GM21390 (cell line): ENCODE data around the gene DDT.
"Not testable (repeated sequence)": the region's sequence is repeated elsewhere in the genome, so short reads cannot be mapped to it uniquely, and the experiment has no call there.

Source experiments
- ATAC-seq: cut with Tn5 transposase; IDR thresholded peaks from one replicate; pipeline ENCODE4 v1.9.1; 2021; ENCODE audit not compliant: unreplicated experiment

The DDT gene

DNA sequence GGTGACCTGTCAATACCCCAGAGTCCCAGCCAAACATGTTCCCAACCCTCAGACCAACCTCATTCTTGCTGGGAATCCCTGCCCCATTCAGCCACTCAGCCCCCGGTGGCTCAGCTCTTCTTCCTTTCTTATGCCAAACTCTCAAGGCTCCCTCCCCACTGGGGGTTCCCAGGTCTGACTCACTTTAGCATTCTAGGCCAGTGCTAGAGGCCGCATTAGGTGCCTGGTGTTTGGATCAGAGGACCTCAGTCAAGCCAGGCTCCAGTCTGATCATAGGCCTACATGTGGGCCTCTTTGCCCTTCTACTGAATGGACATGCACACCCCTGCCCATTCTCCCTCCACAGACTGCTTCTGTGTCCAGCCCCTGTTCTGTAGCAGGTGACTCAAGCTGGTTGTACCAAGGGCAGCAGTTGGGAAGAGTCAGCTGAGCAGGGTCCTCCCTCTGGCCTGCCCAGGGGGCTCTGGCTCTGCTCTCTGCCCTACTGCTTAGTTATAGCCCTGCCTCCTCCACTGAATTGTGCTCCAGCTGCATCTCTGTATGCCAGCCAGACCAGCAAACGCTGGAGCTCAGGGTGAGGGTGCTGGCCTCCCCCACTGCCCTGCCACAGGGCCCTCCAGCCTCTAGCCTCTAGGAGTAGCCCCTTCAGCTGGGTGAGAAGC is 15.5 kb upstream of the DDT start:
- not testable (repeated sequence) for ATAC-seq

DNA sequence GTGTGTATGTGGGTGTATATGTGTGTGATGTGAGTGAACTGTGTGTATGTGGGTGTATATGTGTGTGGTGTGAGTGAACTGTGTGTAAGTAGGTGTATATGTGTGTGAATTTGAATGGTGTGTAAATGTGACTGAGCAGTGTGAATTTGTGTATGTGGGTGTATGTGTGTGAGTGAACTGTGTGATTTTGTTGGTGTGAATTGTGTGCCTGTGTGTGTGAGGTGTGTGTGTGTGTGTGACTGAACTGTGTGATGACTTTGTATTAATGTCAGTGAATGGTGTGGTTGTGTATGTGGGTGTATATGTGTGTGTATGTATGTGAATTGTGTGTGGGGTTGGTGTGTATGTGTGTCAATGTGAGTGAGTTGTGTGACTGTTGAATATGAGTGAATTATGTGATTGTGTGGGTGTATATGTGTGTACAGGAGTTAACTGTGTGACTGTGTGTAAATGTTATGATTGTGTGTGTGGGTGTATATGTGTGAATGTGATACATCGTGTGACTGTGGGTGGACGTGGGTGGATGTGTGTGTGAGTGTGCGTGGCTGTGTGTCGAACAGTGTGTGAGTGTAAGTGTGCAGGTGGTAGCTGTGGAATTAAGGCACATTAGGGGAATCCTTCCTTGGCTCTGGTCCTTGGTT is 12.4 kb upstream of the DDT start:
- not testable (repeated sequence) for ATAC-seq

DNA sequence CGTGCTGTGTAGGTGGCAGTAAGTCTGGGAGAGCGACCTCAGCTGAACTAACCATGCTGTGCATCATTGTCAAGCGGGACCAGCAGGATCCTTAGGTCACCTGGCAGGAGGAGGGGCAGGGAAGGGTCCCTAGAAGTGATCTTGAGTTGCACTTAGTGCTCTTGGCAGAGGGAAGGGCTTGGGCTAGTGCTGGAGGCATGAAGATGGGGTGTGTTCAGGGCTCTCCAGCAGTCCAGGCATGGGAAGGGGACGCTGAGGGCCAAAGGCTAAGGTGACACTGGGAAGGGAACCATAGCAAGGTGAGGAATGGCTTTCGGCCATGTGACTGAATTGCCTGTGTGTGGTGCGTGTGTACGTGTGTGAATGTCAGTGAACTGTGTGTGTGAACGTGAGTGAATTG is 11.8 kb upstream of the DDT start:
- ATAC-seq = not testable (repeated sequence)

DNA sequence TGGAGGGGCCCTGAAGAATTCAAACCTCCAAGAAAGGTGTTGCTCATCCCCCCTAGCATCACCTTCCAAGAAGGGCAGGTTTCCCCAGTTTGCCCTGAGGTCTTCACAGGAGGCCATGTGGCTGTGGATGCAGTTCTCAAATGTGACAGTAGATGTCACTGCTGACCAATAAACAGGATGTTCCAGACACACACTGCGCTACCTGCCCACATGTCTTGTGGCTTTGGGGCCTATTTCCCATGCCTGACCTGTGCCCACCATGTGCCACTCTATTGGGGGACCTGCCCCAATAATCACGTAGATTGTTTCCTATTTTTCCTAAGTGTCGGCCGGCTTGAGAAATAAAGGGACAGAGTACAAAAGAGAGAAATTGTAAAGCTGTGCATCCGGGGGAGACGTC is 10.2 kb upstream of the DDT start:
- no peak for ATAC-seq

DNA sequence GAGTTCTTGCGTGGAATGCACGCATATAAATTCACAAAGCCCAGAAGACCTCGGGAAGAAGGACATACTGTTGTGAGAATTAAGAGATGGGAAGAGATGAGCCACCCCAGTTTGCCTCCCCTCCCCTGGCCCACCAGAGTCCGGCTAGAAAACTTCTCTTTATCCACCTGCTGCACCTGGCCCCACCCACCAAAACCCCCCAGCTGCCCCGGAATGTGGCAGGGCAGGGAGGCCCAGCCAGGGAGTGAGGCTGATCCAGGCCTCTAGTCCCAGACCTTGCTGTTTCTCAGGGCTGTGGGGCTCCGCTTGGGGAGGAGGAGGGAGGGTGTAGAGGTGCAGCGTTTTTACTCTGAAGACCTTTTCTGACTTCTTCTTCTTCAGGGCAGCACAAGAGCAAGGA is 6.3 kb upstream of the DDT start:
- ATAC-seq = not testable (repeated sequence)

DNA sequence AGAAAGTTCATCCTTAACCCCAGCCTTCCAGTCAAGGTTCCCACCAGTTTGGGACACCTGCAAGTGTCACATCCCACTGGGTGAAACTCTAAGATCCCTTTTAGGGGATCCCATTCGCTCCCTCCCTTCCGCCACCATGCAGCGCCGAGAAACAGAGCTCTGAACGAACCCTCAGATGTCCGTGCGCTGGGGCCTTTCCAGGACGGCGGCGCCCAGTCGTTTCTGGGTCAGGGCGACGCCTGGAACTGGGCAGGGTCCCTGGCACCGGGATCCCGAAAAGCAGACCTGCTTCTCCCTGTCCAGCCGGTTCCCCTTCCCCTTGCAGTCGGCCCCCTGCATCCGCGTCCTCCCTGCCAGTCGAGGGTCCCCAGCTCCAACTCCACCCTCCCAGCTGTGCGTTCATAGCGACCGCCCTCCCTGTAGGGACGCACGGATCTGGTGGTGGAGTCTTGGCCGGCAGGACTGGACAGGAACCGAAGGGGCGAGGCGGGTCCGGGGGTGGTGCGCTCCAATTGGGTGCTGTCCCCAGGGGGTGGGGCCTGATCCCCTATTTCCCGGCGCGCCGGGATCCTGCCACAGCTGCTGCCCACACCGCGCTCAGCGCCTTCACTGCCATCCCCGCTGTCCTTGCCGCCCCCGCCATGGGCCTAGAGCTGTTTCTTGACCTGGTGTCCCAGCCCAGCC is 5.5 kb upstream of the DDT start, which contains the start of gene GSTT2:
Gene GSTT2, plus strand, starts transcription at position 578 of the 684 bp plus-strand sequence.
- ATAC-seq = not testable (repeated sequence)

DNA sequence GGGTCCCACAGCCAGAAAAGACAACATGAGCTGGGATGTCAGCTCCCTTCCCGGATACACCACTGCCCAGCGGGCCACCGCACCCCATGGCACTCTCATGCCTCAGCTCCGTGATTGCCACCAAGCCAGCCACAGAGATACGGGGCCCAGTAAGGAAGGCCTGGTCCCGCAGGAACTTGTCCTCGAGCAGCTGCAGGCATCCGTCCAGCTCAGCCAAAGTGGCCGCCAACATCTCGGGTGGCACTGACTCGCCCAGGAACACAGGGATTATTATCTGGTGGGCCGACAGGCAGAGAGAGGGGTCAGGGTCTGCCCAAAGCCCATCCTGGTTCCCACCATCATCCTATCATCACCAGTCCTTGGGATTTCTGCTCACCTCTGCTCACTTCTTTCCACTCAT is 3.1 kb upstream of the DDT start:
- ATAC-seq = not testable (repeated sequence)

DNA sequence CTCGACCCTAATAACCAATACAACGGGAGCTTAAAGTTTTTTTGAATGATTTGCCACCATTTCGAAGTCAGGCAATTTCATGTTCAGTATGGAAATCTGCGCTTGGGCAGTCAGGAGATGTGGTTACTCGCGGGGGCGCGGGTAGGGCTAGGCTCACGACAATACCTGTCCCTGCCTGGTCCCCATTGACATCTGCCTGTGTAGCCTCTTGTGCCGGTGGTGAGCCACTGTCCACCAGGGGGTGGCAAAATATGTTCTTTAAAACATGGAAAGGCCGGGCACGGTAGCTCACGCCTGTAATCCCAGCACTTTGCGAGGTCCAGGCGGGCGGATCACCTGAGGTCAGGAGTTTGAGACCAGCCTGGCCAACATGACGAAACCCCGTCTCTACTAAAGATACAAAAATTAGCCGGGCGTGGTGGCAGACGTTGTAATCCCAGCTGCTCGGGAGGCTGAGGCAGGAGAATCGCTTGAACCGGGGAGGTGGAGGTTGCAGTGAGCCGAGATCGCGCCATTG is 653 bp upstream of the DDT start:
- ATAC-seq = peak; percentile 38

DNA sequence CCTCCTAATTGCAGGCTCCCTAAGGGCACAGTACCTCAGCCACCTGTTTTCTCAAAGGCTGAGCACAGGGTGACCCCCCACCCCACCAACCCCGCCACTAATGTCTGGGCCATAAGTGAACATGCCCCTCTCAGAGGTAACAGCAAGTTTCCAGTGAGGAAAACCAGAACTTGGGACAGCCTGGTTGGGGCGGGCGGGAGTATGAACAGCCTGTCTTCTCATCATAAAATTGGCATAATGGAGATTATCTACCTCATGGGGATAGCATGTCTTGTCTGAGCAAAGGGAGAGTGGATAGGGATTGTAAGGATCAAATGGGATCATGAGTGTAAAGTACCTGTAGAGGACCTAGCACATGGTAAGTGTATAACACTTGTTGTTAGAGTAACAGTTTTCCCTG is 2.3 kb downstream of the DDT start:
- not testable (repeated sequence) for ATAC-seq

DNA sequence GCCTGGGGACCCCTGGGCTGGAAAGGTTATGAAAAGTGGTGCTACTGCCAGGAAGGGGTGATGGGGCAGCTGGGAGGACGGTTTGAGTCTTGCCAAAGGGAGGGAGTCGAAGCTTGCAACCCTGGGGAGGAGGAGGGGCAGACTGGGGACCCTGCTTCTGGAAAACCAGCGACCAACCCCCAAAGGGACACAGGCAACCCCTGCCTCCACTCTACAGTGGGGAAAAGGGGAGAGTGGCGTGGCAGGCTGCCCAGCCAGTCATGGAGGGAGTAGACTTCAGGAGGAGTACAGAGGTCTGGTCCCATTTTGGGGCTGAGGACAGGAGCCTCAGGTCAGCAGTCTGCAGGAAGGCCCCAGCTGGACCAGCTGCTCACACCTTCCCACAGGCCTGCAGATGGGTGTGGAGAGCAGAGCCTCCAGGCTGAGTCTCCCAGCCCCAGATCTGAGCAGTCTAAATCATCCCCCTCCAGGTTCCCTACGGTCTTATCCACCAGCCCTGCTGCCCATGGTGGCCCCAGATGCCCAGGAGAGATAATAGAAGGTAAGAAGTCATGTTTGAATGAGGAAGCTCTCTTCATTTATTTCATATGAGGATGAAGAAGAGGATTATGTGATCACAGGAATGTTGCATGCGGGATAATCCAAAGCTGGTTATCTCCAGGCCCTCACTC is 3.3 kb downstream of the DDT start:
- no peak for ATAC-seq

DNA sequence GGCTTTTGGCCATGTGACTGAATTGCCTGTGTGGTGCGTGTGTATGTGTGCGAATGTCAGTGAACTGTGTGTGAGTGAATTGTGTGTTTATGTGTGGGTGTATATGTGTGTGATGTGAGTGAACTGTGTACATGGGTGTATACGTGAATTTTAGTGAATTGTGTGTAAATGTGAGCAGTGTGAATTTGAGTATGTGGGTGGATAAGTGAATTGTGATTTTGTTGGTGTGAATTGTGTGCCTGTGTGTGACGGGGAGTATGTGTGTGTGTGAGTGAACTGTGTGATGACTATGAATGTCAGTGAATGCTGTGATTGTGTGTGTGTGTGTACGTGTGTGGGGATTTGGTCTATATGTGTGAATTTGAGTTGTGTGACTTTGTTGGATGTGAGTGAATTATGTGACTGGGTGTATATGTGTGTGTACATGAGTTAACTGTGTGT is 4.0 kb downstream of the DDT start:
- no peak for ATAC-seq

DNA sequence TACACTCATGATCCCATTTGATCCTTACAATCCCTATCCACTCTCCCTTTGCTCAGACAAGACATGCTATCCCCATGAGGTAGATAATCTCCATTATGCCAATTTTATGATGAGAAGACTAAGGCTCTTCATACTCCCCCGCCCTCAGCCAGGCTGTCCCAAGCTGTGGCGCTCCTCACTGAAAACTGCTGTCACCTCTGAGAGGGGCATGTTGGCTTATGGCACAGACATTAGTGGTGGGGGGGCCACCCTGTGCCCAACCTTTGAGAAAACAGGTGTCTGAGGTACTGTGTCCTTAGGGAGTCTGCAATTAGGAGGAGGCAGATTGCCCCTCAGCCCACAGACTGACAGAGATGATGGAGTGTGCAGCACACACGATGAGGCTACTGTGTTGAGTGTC is 5.2 kb downstream of the DDT start:
- ATAC-seq = no peak

DNA sequence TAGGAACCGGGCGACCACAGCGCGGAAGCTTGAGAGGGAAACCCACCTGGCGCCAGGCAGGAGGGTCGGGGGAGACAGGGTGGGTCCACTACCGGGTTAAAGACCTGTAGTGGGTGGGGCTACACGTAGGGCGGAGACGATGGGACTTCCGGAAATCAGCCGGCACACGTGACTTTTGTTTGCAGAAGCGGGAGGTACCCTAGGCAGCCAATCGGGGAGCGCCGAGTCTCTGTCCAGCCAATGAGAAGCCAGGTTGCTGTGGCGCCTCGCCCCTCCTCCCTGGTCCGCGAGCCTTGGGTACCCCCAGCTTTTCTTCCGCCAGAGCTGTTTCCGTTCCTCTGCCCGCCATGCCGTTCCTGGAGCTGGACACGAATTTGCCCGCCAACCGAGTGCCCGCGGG is 7.7 kb downstream of the DDT start, which contains the start of gene DDTL:
Gene DDTL, plus strand, starts transcription at position 321 of the 400 bp plus-strand sequence. Its CDS starts 27 bp downstream, at position 348.
- peak; percentile 79 for ATAC-seq

DNA sequence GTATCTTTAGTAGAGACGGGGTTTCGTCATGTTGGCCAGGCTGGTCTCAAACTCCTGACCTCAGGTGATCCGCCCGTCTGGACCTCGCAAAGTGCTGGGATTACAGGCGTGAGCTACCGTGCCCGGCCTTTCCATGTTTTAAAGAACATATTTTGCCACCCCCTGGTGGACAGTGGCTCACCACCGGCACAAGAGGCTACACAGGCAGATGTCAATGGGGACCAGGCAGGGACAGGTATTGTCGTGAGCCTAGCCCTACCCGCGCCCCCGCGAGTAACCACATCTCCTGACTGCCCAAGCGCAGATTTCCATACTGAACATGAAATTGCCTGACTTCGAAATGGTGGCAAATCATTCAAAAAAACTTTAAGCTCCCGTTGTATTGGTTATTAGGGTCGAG is 8.1 kb downstream of the DDT start:
- peak; percentile 34 for ATAC-seq

DNA sequence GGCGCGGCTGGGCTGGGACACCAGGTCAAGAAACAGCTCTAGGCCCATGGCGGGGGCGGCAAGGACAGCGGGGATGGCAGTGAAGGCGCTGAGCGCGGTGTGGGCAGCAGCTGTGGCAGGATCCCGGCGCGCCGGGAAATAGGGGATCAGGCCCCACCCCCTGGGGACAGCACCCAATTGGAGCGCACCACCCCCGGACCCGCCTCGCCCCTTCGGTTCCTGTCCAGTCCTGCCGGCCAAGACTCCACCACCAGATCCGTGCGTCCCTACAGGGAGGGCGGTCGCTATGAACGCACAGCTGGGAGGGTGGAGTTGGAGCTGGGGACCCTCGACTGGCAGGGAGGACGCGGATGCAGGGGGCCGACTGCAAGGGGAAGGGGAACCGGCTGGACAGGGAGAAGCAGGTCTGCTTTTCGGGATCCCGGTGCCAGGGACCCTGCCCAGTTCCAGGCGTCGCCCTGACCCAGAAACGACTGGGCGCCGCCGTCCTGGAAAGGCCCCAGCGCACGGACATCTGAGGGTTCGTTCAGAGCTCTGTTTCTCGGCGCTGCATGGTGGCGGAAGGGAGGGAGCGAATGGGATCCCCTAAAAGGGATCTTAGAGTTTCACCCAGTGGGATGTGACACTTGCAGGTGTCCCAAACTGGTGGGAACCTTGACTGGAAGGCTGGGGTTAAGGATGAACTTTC is 13.0 kb downstream of the DDT start, which contains the start of gene GSTT2B:
Gene GSTT2B, minus strand, starts transcription at position 112 of the 688 bp plus-strand sequence. Its CDS starts 64 bp downstream, at position 48.
- not testable (repeated sequence) for ATAC-seq

DNA sequence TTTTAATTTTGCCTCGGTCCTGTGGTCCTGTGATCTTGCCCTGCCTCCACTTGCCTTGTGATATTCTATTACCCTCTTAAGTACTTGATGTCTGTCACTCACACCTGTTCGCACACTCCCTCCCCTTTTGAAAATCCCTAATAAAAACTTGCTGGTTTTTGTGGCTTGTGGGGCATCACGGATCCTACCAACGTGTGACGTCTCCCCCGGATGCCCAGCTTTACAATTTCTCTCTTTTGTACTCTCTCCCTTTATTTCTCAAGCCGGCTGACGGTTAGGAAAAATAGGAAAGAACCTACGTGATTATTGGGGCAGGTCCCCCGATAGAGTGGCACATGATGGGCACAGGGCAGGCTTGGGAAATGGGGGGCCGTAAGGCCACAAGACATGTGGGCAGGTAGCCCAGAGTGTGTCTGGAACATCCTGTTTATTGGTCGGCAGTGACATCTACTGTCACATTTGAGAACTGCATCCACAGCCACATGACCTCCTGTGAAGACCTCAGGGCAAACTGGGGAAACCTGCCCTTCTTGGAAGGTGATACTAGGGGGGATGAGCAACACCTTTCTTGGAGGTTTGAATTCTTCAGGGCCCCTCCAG is 17.8 kb downstream of the DDT start:
- not testable (repeated sequence) for ATAC-seq

DNA sequence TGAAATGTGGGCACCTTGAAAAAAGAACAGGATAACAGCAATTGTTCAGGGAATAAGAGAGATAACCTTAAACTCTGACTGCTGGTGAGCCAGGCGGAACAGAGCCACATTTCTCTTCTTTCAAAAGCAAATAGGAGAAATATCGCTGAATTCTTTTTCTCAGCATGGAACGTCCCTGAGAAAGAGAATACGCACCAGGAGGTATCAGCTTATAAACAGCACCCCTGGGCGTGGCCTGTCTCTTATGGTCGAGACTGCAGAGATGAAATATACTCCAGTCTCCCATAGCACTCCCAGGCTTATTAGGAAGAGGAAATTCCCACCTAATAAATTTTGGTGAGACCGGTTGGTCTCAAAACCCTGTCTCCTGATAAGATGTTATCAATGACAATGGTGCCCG is 18.4 kb downstream of the DDT start:
- ATAC-seq = not testable (repeated sequence)

DNA sequence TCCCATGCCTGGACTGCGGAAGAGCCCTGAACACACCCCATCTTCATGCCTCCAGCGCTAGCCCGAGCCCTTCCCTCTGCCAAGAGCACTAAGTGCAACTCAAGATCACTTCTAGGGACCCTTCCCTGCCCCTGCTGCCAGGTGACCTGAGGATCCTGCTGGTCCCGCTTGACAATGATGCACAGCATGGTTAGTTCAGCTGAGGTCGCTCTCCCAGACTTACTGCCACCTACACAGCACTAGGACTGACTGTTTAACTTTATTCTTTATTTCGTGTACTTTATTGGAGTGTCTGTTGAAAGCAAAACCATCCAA is 19.3 kb downstream of the DDT start:
- ATAC-seq = not testable (repeated sequence)

DNA sequence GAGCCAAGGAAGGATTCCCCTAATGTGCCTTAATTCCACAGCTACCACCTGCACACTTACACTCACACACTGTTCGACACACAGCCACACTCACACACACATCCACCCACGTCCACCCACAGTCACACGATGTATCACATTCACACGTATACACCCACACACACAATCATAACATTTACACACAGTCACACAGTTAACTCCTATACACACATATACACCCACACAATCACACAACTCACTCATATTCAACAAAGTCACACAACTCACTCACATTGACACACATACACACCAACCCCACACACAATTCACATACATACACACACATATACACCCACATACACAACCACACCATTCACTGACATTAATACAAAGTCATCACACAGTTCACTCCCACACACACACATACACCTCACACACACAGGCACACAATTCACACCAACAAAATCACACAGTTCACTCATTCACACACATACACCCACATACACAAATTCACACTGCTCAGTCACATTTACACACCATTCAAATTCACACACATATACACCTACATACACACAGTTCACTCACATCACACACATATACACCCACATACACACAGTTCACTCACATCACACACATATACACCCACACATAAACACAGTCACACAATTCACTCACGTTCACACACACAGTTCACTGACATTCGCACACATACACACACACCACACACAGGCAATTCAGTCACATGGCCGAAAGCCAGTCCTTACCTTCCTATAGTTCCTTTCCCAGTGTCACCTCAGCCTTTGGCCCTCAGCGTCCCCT is 19.8 kb downstream of the DDT start:
- ATAC-seq = not testable (repeated sequence)
